Measurements from ENCODE around the gene HNRNPC. TPM values are rescaled to one million over a fixed set of nuclear protein-coding genes. Genes with fewer than 3 reads are reported as not detected.
"Not testable (repeated sequence)": the region's sequence is repeated elsewhere in the genome, so short reads cannot be mapped to it uniquely, and the experiment has no call there.

Gene HNRNPC
- total and polyA plus RNA-seq, 5 donors: 241 to 334 (median 302) TPM

GRCh38 chr14:21227150-21227549, 42.1 kb downstream of the HNRNPC start:
- H3K4me1 ChIP-seq (ENCODE audit: control insufficient read depth, insufficient read depth, low read length): peaks cover 2% of the 10 kb centered on the region
- intact Hi-C loops (cut with DNase I): no loop called here
- H3K4me3 ChIP-seq (ENCODE audit: low read length): no peak overlapping the region
- no peak for ATAC-seq
- no peak for DNase-seq
- H3K27ac ChIP-seq (ENCODE audit: low read length): no peak overlapping the region
- H3K9me3 ChIP-seq (ENCODE audit: control insufficient read depth, low read length): no peaks in the 10 kb centered on the region
- WGBS: 67% methylated on average over 5 of the region's 5 CpGs
- no peaks in the 10 kb centered on the region for H3K27me3 ChIP-seq (ENCODE audit: control insufficient read depth, insufficient read depth)

GRCh38 chr14:21226467-21226866, 42.8 kb downstream of the HNRNPC start:
- intact Hi-C loops (cut with DNase I): no loop called here
- H3K27me3 ChIP-seq (ENCODE audit: control insufficient read depth, insufficient read depth): no peaks in the 10 kb centered on the region
- H3K27ac ChIP-seq (ENCODE audit: low read length): no peak overlapping the region
- H3K4me3 ChIP-seq (ENCODE audit: low read length): no peak overlapping the region
- ATAC-seq: no peak
- 88% methylated on average over 8 of the region's 8 CpGs for WGBS
- peaks cover 2% of the 10 kb centered on the region for H3K4me1 ChIP-seq (ENCODE audit: control insufficient read depth, insufficient read depth, low read length)
- H3K9me3 ChIP-seq (ENCODE audit: control insufficient read depth, low read length): no peaks in the 10 kb centered on the region
- no peak for DNase-seq

- H3K4me3 ChIP-seq (ENCODE audit: low read length); ATAC-seq; intact Hi-C loops (cut with DNase I); H3K4me1 ChIP-seq (ENCODE audit: control insufficient read depth, insufficient read depth, low read length); H3K9me3 ChIP-seq (ENCODE audit: control insufficient read depth, low read length); DNase-seq; H3K27ac ChIP-seq (ENCODE audit: low read length); H3K27me3 ChIP-seq (ENCODE audit: control insufficient read depth, insufficient read depth): not testable (repeated sequence)
- WGBS: 92% methylated on average over 7 of the region's 7 CpGs
These were observed 44.1 kb downstream of the HNRNPC start for GRCh38 chr14:21225164-21225563.

GRCh38 chr14:21220874-21221477, 48.3 kb downstream of the HNRNPC start:
- 91% methylated on average over 9 of the region's 9 CpGs for WGBS
- no peak for DNase-seq
- no peaks in the 10 kb centered on the region for H3K27me3 ChIP-seq (ENCODE audit: control insufficient read depth, insufficient read depth)
- H3K4me1 ChIP-seq (ENCODE audit: control insufficient read depth, insufficient read depth, low read length): peaks cover 3% of the 10 kb centered on the region
- intact Hi-C loops (cut with DNase I): no loop called here
- no peak for ATAC-seq
- no peaks in the 10 kb centered on the region for H3K9me3 ChIP-seq (ENCODE audit: control insufficient read depth, low read length)
- no peak overlapping the region for H3K27ac ChIP-seq (ENCODE audit: low read length)
- no peak overlapping the region for H3K4me3 ChIP-seq (ENCODE audit: low read length)

GRCh38 chr14:21219561-21220111, 49.6 kb downstream of the HNRNPC start:
- H3K9me3 ChIP-seq (ENCODE audit: control insufficient read depth, low read length): no peaks in the 10 kb centered on the region
- 75% methylated on average over 4 of the region's 4 CpGs for WGBS
- H3K27ac ChIP-seq (ENCODE audit: low read length): no peak overlapping the region
- H3K4me1 ChIP-seq (ENCODE audit: control insufficient read depth, insufficient read depth, low read length): peaks cover 3% of the 10 kb centered on the region
- ATAC-seq: no peak
- intact Hi-C loops (cut with DNase I): no loop called here
- DNase-seq: no peak
- no peak overlapping the region for H3K4me3 ChIP-seq (ENCODE audit: low read length)
- H3K27me3 ChIP-seq (ENCODE audit: control insufficient read depth, insufficient read depth): no peaks in the 10 kb centered on the region

- intact Hi-C loops (cut with DNase I): no loop called here
- WGBS: 80% methylated on average over 2 of the region's 2 CpGs
- Histone ChIP-seq H3K9me3 (ENCODE audit: control insufficient read depth, low read length) (no peaks in the 10 kb centered on the region), H3K4me1 (ENCODE audit: control insufficient read depth, insufficient read depth, low read length) (peaks cover 3% of the 10 kb centered on the region), H3K27me3 (ENCODE audit: control insufficient read depth, insufficient read depth) (no peaks in the 10 kb centered on the region), H3K4me3 (ENCODE audit: low read length) (no peak overlapping the region), H3K27ac (ENCODE audit: low read length) (no peak overlapping the region)
- DNase-seq: no peak
- ATAC-seq: no peak
These were observed 50.1 kb downstream of the HNRNPC start for GRCh38 chr14:21219120-21219519.

GRCh38 chr14:21215879-21216251, 53.4 kb downstream of the HNRNPC start:
- intact Hi-C loops (cut with DNase I): no loop called here
- no peak for ATAC-seq
- Histone ChIP-seq H3K27ac (ENCODE audit: low read length) (no peak overlapping the region), H3K4me1 (ENCODE audit: control insufficient read depth, insufficient read depth, low read length) (peaks cover 3% of the 10 kb centered on the region), H3K9me3 (ENCODE audit: control insufficient read depth, low read length) (no peaks in the 10 kb centered on the region), H3K4me3 (ENCODE audit: low read length) (no peak overlapping the region), H3K27me3 (ENCODE audit: control insufficient read depth, insufficient read depth) (no peaks in the 10 kb centered on the region)
- DNase-seq: no peak
- 70% methylated on average over 4 of the region's 4 CpGs for WGBS

- Histone ChIP-seq H3K9me3 (ENCODE audit: control insufficient read depth, low read length) (no peaks in the 10 kb centered on the region), H3K27me3 (ENCODE audit: control insufficient read depth, insufficient read depth) (no peaks in the 10 kb centered on the region), H3K27ac (ENCODE audit: low read length) (no peak overlapping the region), H3K4me3 (ENCODE audit: low read length) (no peak overlapping the region), H3K4me1 (ENCODE audit: control insufficient read depth, insufficient read depth, low read length) (peaks cover 3% of the 10 kb centered on the region)
- DNase-seq (no peak), ATAC-seq (no peak)
- intact Hi-C loops (cut with DNase I): no loop called here
- 83% methylated on average over 8 of the region's 8 CpGs for WGBS
These were observed 53.9 kb downstream of the HNRNPC start for GRCh38 chr14:21215130-21215878.

- Histone ChIP-seq H3K4me1 (ENCODE audit: control insufficient read depth, insufficient read depth, low read length) (peaks cover 3% of the 10 kb centered on the region), H3K27me3 (ENCODE audit: control insufficient read depth, insufficient read depth) (no peaks in the 10 kb centered on the region), H3K9me3 (ENCODE audit: control insufficient read depth, low read length) (no peaks in the 10 kb centered on the region), H3K4me3 (ENCODE audit: low read length) (no peak overlapping the region), H3K27ac (ENCODE audit: low read length) (no peak overlapping the region)
- DNase-seq (no peak), ATAC-seq (no peak)
- intact Hi-C loops (cut with DNase I): no loop called here
- 97% methylated on average over 1 of the region's 1 CpG for WGBS
These were observed 55.6 kb downstream of the HNRNPC start for GRCh38 chr14:21213652-21214051.

GRCh38 chr14:21212824-21213223, 56.4 kb downstream of the HNRNPC start:
- H3K4me3 ChIP-seq (ENCODE audit: low read length); ATAC-seq; H3K27ac ChIP-seq (ENCODE audit: low read length); DNase-seq; H3K27me3 ChIP-seq (ENCODE audit: control insufficient read depth, insufficient read depth); intact Hi-C loops (cut with DNase I); H3K4me1 ChIP-seq (ENCODE audit: control insufficient read depth, insufficient read depth, low read length); H3K9me3 ChIP-seq (ENCODE audit: control insufficient read depth, low read length): not testable (repeated sequence)
- 83% methylated on average over 8 of the region's 8 CpGs for WGBS

- 85% methylated on average over 3 of the region's 3 CpGs for WGBS
- ATAC-seq (no peak), DNase-seq (no peak)
These were observed 57.7 kb downstream of the HNRNPC start for GRCh38 chr14:21211509-21211908.

More at GRCh38 chr14:21211509-21211908, 57.7 kb downstream of the HNRNPC start:
- Histone ChIP-seq H3K27me3 (ENCODE audit: control insufficient read depth, insufficient read depth) (no peaks in the 10 kb centered on the region), H3K4me3 (ENCODE audit: low read length) (no peak overlapping the region), H3K4me1 (ENCODE audit: control insufficient read depth, insufficient read depth, low read length) (no peaks in the 10 kb centered on the region), H3K27ac (ENCODE audit: low read length) (no peak overlapping the region), H3K9me3 (ENCODE audit: control insufficient read depth, low read length) (no peaks in the 10 kb centered on the region)
- intact Hi-C loops (cut with DNase I): no loop called here
